HG02759 (cell line): ENCODE data around the gene TFAP2E.
A peak's percentile ranks its signal among the peaks of the same experiment; 100 is the strongest.

Experiments used
- ATAC-seq: cut with Tn5 transposase; IDR thresholded peaks from one replicate; pipeline ENCODE4 v1.9.1; 2021; ENCODE audit warnings: mild to moderate bottlenecking, moderate library complexity; ENCODE audit not compliant: unreplicated experiment

Gene TFAP2E

DNA sequence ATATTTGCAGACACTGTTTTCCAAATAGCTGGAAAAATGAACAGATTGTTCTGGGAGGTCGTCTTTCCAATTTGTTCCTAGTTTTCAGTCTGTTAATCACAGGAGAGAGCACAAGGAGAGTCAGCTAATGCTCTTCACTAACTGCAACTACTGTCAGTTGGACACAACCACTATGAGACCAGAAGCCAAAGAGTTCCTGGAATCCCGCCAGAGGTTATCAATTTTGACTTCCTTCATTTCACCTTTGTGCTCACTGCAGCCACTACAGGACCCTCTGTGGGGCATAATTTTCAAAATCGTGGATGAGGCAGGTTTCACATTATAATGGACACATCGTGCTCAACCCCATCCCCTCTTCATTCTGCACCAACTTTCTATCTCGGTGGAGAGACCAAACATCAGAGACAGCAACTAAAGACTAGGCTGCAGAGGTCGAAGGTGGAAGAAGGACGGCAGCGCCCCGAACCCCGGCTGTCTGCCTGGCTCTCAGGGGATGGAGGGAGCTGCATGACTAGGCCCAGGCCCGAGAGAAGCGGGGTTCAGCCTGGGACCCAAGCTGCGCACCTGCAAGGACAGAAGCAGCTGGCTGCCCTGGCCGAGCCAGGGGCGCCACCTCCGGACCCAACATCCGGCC, 16.5 kb upstream of the TFAP2E start:
- ATAC-seq: no peak

DNA sequence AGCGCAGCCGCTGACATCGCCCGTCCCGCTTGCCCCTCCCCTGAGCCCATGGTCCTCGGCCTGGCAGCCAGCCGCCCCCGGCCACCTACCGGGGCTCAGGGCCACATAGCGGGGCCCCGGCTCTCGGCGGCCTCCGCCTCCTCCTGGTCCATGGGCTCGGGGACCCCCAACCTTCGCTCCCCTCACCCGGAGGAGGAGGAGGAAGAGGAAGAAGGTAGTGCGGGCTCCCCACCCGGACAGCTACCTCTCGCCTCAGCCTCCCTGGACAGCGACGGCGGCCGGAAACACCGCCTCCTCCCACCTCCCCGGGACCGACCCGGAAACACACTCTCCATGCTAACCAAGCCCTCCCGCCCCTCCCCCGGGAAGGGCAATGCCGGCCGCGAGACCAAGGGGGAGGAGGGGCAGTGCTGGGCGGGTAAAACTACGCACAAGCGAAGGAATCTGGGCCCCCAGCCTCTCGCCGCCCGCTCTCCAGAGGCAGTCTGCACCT, 15.9 kb upstream of the TFAP2E start, which contains the start of gene KIAA0319L:
Gene KIAA0319L, minus strand, starts transcription at position 286 of the 493 bp plus-strand sequence. CDS start 2,912 bp downstream, outside the sequence.
- peak; percentile 84 for ATAC-seq

DNA sequence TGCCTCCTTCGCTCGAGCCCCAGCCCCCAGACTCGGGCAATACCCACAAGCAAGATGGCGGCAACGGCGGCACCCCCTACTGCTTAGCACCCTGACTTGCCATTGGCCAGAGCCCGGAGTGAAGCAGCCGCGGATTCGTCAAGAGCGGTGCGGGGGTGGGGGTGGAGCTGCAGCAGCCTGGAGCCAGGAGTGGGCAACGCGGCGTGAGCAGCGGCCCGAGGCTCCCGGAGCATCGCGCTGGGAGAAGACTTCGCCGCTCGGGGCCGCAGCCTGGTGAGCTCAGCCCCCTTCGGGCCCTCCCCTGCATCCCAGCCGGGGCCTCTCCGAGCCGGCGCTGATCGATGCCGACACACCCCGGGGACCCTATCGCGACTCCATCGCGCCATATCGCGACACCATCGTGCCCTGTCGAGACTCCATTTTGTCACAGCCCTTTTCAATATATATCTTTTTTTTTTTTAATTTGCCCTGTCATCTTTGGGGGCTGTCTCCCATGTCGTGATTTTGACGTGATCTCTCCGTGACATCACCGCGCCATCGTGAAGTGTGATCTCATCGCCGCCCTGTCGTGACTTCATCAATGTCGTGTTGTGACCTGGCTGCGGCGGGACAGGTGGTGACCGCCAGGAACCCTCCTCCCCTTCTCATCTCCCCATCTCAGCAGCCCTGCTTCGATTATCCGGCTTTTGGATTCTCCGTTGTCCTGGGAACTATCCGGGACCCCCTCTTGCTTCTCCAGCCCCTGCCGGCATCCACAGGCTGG, 15.3 kb upstream of the TFAP2E start, which contains the start of gene NCDN:
Gene NCDN, plus strand, starts transcription at position 189 of the 763 bp plus-strand sequence. Its CDS starts 392 bp downstream, at position 581.
- ATAC-seq: peak; percentile 82

DNA sequence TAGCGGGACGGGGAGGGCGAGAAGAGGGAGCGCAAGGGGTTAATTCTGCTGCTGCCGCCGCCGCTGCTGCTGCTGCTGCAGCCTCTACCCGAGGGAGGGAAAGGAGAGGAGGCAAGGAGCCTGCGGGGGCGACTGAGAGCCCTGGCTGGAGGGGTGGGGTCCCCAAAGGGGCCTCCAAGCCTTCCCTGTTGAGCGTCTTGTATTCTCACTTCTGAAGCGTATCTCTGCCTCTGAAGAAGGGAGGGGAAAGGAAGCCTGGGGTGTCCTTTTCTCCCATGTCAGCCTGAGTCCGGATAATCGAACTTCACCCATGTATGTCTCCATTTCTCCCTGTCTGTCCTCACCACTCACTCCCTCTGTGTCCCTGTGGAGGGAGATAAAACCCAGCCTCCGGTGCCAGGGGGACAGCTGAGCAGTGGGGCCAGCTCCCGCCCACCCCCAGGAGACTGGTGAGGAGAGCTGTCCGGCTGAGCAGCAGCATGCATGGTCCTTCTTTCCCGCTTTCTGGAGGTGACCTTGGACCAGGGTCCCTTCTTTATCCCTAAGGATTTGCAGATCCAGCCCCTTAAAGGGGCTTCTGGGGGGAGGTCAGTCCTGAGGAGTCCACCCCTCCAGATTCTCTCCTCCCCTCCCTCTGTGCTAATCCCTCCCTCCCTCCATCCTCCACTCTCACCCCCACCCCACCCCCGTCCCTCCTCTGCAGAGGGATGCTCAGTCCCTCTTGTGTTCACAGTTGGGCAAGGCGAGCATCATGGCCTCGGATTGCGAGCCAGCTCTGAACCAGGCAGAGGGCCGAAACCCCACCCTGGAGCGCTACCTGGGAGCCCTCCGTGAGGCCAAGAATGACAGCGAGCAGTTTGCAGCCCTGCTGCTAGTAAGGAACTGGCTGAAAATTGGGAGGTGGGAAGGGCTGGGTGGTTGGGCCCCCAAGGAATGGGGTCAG, 14.5 kb upstream of the TFAP2E start:
- no peak for ATAC-seq

DNA sequence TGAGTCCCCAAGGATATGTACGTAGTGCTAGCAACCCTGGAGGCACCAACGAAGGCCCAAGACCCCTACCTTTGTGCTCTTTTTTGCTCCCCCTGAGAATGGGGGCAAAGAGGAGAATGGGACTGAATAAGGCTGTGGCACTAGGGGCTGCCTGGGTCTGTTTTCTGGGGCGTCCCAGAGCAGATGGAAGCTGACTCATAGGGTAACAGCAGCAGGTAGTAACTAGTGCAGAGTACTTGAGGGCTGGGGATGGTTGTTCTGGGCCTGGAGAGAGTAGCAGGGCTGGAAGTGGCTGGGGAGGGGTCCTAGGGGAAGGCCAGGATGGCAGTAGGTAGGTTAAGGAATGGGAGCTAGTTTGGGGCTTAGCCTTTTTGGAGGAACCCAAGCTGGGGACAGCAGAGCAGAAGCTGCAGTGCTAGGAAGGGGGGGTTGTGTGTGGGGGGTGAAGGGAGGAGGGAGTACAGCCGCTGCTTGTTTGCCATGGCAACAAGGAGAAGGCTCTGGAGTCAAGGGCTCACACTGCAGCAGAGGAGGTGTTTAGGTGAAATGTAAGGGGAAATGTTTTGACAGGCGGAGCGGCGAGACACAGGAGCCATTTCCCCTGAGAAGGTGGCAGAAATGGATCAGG, 13.7 kb upstream of the TFAP2E start:
- ATAC-seq: no peak

DNA sequence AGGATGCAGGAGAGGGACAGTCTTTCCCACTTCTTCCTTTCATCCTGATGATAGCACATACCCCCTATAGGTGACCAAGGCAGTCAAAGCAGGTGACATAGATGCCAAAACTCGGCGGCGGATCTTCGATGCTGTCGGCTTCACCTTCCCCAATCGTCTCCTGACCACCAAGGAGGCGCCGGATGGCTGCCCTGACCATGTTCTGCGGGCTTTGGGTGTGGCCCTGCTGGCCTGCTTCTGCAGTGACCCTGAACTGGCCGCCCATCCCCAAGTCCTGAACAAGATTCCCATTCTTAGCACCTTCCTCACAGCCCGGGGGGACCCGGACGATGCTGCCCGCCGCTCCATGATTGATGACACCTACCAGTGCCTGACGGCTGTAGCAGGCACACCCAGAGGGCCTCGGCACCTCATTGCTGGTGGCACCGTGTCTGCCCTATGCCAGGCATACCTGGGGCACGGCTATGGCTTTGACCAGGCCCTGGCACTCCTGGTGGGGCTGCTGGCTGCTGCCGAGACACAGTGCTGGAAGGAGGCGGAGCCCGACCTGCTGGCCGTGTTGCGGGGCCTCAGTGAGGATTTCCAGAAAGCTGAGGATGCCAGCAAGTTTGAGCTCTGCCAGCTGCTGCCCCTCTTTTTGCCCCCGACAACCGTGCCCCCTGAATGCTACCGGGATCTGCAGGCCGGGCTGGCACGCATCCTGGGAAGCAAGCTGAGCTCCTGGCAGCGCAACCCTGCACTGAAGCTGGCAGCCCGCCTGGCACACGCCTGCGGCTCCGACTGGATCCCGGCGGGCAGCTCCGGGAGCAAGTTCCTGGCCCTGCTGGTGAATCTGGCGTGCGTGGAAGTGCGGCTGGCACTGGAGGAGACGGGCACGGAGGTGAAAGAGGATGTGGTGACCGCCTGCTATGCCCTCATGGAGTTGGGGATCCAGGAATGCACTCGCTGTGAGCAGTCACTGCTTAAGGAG, 12.6 kb upstream of the TFAP2E start:
- no peak for ATAC-seq

DNA sequence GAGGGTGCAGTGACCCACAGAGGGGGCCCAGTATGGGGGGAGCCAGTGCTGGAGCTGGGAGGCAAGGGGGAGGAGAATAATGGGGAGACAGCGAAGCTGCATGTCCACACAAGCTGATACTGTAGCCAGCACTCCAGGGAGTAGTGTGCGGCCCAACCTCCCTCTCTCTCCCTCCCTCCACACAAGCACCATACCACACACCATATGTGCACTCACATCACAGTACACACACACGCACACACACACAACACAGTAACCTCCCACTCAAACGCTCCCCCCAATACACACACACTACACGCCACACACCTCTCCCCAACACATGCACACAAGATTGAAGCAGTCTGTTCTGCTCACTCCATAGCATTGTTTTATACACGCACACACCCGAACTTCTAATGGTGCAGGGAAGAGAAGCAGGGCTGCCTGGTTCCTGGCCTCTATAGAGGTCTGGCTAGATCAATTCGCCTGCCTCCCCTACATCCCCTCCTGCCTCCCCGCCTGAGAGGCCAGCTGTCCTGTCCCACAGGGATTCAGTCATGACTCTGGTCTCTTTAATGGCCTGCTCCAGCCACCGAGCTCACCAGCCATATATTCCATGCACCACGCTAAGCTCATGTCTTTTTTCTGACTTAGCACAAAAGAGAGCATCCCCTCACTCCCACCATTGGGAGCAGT, 11.7 kb upstream of the TFAP2E start:
- ATAC-seq: no peak

DNA sequence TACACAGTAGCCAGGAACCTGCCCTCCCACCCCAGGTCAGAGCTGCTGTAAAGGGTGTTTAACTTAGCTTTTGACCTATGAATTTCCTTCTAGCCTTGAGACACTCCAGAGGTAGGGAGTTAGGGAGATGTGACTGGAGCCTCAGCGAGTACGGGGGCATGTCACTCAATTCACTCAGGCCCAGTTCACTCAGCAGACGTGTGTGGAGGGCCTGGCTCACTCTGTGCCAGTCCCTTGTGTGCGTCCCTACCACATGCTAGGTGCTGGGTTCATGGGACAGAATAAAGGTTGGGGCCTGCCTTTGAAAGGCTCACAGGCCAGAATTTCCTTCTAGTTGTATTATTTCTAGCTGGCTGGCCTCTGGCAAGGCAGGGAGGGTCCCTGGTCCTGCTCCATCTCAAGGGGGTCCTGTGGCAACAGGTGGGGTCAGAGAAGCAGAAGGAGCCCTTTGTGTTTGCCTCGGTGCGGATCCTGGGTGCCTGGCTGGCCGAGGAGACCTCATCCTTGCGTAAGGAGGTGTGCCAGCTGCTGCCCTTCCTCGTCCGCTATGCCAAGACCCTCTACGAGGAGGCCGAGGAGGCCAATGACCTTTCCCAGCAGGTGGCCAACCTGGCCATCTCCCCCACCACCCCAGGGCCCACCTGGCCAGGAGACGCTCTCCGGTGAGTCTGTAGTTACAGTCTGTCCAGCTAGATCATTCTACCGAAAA, 11.0 kb upstream of the TFAP2E start:
- ATAC-seq: no peak

DNA sequence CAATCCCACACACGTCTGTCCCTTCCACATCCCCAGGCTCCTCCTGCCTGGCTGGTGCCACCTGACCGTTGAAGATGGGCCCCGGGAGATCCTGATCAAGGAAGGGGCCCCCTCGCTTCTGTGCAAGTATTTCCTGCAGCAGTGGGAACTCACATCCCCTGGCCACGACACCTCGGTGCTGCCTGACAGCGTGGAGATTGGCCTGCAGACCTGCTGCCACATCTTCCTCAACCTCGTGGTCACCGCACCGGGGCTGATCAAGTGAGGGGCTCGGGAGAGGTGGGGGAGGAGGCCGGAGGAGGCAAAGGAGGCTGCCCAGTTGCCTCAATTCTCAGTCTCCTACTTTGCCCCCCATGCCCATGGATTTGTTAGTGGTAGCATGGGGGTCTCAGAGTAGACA, 9.9 kb upstream of the TFAP2E start:
- ATAC-seq: no peak

DNA sequence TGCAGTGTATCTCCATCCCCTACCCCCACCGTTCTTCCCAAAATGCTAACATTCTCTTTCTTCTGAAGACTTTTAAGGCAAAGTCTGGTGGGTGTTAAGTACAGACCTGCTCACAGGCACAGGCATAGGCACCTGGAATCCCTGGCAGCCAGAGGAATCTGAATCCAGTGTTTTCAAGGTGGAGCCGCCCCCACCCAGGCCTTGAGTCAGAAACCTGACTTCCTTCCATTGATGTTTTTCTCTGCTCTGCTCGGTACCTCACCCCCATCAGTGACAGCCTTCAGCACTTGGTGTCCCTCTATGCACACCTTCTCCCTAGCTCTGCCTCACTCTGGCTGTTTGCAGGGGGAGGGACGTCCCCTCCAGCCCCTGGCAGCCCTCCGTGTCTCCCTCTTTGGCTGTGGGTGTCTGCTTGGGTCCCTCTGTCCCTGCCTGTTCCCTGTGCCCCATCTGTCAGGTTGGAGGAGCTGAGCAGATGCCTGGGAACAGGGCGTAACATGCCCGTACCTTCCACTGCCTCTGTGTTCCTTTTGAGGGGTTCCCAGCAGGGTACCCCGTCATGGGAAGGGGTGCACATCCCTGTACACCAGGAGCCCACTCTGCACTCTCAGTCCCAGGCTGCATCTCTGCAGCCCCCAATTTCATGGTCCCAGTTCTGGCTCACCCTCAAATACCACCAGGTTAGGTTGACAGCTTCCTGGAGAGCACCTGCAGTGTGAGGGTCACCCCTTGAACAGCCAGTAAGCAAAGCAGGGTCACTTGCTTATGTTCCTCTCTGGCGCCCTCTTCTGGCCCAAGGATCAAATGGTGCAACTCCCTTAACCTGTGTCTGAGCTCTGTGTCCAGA, 8.9 kb upstream of the TFAP2E start:
- no peak for ATAC-seq

DNA sequence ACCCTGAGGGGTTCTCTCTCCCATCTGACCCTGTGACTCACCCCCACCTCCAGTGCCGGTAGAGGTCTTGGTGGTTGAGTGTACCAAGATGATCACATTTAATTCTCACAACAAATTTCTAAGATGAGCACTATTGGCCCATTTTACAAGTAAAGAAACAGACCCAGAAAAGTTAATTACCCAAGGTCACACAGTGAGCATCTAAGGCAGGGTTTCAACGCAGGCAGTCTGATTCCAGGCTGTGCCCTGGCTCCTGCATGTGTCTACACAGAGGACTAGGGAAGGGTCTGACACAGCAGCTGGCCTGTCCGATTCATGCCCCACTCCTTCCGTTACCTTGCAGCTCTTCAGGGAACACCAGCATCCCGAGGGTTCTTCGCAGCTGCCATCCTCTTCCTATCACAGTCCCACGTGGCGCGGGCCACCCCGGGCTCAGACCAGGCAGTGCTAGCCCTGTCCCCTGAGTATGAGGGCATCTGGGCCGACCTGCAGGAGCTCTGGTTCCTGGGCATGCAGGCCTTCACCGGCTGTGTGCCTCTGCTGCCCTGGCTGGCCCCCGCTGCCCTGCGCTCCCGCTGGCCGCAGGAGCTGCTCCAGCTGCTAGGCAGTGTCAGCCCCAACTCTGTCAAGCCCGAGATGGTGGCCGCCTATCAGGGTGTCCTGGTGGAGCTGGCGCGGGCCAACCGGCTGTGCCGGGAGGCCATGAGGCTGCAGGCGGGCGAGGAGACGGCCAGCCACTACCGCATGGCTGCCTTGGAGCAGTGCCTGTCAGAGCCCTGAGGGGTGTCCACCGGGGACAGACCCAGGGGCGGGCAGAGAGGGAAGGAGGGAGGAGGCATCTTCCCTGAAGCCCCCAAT, 8.0 kb upstream of the TFAP2E start:
- no peak for ATAC-seq

DNA sequence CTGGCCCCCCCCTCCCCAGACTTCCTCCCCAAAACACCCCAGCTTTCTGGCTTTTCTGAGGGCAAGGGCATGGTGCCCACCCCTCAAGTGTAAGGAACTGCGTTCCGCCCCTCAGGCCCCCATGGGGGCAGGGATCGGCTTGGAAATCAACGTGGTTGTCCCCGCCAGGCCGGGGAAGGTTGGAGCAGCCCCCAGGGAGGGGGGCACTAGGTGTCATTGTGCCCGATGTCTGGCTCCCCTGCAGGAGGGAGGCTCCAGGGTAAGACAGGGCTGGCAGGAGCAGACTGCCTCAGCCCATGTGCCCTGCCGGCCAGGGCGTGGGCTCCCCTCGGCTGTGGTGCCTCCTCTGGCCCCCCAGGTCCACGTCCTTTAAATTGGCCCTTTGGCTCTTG, 7.4 kb upstream of the TFAP2E start:
- ATAC-seq: no peak

DNA sequence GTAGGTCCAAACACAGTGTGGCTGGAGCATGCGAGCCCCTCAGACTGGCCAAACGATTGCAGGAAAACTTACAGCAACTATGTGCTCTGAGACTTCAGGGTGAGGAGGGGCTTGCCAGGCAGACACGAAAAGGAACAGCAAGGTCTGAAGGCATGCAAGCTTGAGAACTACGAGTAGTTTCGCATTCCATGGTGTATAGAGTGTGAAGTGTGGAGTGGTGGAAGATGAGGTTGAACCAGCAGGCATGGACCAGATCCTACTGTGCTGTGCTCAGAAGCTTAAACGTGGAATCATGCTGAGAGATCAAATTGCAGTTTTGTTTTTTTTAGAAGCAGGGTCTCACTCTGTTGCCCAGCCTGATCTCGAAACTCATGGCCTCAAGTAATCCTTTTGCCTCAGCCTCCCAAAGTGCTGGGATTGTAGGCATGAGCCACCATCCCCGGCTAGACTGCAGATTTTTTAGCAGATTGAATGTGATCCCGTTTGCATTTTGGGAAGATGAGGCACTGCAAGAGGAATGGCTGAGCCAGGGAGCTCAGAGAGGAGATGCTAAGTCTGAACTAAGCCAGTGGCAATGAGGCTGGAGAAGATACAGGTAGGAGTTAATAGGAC, 5.1 kb upstream of the TFAP2E start:
- no peak for ATAC-seq

DNA sequence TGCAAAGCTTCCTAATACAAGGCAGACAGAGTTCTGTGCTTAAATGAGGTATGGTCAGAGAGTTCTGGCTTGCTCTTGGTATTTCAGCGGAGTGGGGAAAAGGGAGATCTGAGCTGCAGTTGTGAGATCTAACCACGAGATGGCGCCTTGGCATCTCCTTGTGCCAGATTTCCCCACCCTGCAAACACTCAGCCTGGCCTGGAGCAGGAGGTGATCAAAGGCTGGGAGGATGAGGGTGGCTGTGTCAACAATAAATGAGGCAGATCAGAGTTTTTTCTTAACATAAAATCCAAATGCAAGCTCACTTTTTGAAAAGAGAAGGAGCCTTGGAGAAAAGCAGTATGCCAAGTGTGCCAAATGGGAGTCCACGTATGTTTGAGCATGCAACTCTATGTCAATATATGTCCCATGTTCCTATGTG, 4.1 kb upstream of the TFAP2E start:
- no peak for ATAC-seq

DNA sequence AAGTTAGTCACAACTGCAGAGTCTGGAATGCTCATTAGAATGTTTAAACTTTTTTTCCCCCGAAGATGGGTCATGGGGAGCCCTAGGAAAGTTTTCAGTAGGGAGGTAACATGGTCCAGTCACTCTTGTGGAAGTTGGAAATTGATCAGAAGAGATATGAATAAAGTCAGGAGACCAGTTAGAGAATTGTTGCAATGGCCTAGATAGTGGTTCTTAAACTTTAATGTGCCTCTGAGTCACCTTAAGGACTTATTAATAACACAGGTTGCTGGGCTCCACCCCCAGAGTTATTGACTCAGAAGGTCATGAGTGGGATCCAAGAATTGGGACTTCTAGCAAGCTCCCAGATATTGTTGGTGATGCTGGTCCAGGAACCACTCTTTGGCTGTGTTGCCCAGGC, 3.2 kb upstream of the TFAP2E start:
- ATAC-seq: no peak

DNA sequence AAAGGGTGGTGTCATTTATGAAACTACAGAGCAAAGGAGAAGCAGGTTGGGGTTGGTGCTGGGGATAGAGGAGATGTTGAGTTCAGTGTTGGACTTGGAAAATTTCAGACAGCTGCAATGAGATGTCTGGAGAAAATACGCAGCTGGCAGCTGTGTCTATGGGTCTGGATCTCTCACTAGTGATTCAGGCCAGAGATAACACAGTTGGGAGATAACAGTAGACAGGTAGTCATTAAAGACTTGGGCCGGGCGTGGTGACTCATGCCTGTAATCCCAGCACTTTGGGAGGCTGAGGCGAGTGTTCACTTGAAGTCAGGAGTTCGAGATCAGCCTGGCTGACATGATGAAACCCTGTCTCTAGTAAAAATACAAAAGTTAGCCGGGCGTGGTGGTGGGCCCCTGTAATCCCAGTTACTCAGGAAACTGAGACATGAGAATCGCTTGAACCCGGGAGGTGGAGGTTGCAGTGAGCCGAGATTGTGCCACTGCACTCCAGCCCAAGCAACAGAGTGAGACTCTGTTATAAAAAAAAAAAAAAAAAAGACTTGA, 2.5 kb upstream of the TFAP2E start:
- ATAC-seq: no peak
